Stimulated activated CD8-positive, alpha-beta memory T cell treated with anti-CD3 and anti-CD28 coated beads, Interleukin-12 subunit alpha, Interleukin-12 subunit beta, amount 100 ng/mL, for 24 hours (primary cell): ENCODE results near the gene CRYZ.

Source experiments
- DNase-seq: peaks from one replicate; pipeline ENCODE4 v3.0.0-alpha.2; 2020; ENCODE audit errors: extremely low read depth

The CRYZ gene

GRCh38 chr1:74731399-74732052, 1.3 kb downstream of the CRYZ start:
- DNase-seq: no peak

GRCh38 chr1:74729741-74730478, 2.9 kb downstream of the CRYZ start:
- DNase-seq: no peak

- no peak for DNase-seq
Measured at GRCh38 chr1:74728736-74729135, 4.1 kb downstream of the CRYZ start.

- DNase-seq: no peak
Measured at GRCh38 chr1:74726063-74726462, 6.8 kb downstream of the CRYZ start.

- DNase-seq: no peak
Measured at GRCh38 chr1:74717626-74718025, 15.2 kb downstream of the CRYZ start.

- no peak for DNase-seq
Measured at GRCh38 chr1:74716822-74717221, 16.0 kb downstream of the CRYZ start.

GRCh38 chr1:74715806-74716205, 17.0 kb downstream of the CRYZ start:
- DNase-seq: no peak

- no peak for DNase-seq
Measured at GRCh38 chr1:74715236-74715502, 17.7 kb downstream of the CRYZ start.

GRCh38 chr1:74714429-74715235, 18.2 kb downstream of the CRYZ start:
- no peak for DNase-seq

- no peak for DNase-seq
Measured at GRCh38 chr1:74713849-74714248, 19.0 kb downstream of the CRYZ start.

GRCh38 chr1:74712881-74713280, 20.0 kb downstream of the CRYZ start:
- no peak for DNase-seq

- DNase-seq: no peak
Measured at GRCh38 chr1:74703386-74704182, 29.3 kb downstream of the CRYZ start.

GRCh38 chr1:74699331-74699730, 33.5 kb downstream of the CRYZ start:
- DNase-seq: no peak

GRCh38 chr1:74697832-74698231, 35.0 kb downstream of the CRYZ start:
- DNase-seq: no peak

- no peak for DNase-seq
Measured at GRCh38 chr1:74693473-74693872, 39.4 kb downstream of the CRYZ start.

- DNase-seq: no peak
Measured at GRCh38 chr1:74690909-74691308, 41.9 kb downstream of the CRYZ start.

- DNase-seq: no peak
Measured at GRCh38 chr1:74690364-74690696, 42.5 kb downstream of the CRYZ start.

GRCh38 chr1:74689621-74690363, 43.1 kb downstream of the CRYZ start:
- no peak for DNase-seq

GRCh38 chr1:74686928-74687327, 45.9 kb downstream of the CRYZ start:
- no peak for DNase-seq

- no peak for DNase-seq
Measured at GRCh38 chr1:74684301-74684700, 48.5 kb downstream of the CRYZ start.

GRCh38 chr1:74683656-74684055, 49.2 kb downstream of the CRYZ start:
- no peak for DNase-seq

GRCh38 chr1:74681851-74682250, 51.0 kb downstream of the CRYZ start:
- no peak for DNase-seq
